Neural cell (in vitro differentiated cells): ENCODE results near the gene TPI1. TPM values are rescaled to one million over a fixed set of nuclear protein-coding genes. Genes with fewer than 3 reads are reported as not detected.

ENCODE experiments used
- H2AFZ ChIP-seq: fragments of 200-600, 300-800 bp; sonication (generic), shearing (Covaris generic); 2 replicates; pipeline ENCODE4 v1.6.0; 2014; ENCODE audit warnings: low read depth, mild to moderate bottlenecking, antibody characterized with exemption, low read length, moderate library complexity
- H3F3A ChIP-seq: fragments of 200-600 bp; shearing (Covaris generic); 2 replicates; pipeline ENCODE4 v1.6.1; 2016; ENCODE audit warnings: mild to moderate bottlenecking, moderate library complexity, mixed read lengths, antibody characterized with exemption, low read length; ENCODE audit not compliant: insufficient read depth, poor library complexity, severe bottlenecking
- H3K27ac ChIP-seq: fragments of 200-600, 300-800 bp; sonication (generic), shearing (Covaris generic); 2 replicates; pipeline ENCODE4 v1.5.1; 2014; ENCODE audit warnings: mild to moderate bottlenecking, low read length, moderate library complexity
- H3K27me3 ChIP-seq: fragments of 300-800, 200-600 bp; sonication (generic), shearing (Covaris generic); 2 replicates; pipeline ENCODE4 v1.6.0; 2014; ENCODE audit warnings: mild to moderate bottlenecking, low read depth, low read length, moderate library complexity; ENCODE audit not compliant: insufficient read depth
- H3K36me3 ChIP-seq: fragments of 300-800, 200-600 bp; sonication (generic), shearing (Covaris generic); 2 replicates; pipeline ENCODE4 v1.5.1; 2014; ENCODE audit warnings: mild to moderate bottlenecking, antibody characterized with exemption, low read length, moderate library complexity; ENCODE audit not compliant: insufficient read depth
- H3K4me2 ChIP-seq: fragments of 300-800, 200-600 bp; sonication (generic), shearing (Covaris generic); 2 replicates; pipeline ENCODE4 v1.6.0; 2014; ENCODE audit warnings: mild to moderate bottlenecking, low read length
- H3K4me3 ChIP-seq: fragments of 300-800, 200-600 bp; sonication (generic), shearing (Covaris generic); 2 replicates; pipeline ENCODE4 v1.5.1; 2014; ENCODE audit warnings: mild to moderate bottlenecking, low read length, moderate library complexity
- H3K79me2 ChIP-seq: fragments of 200-600 bp; shearing (Covaris generic); replicated peaks from 2 replicates; pipeline ENCODE4 v1.6.0; 2014; ENCODE audit warnings: mild to moderate bottlenecking, low read length, moderate library complexity; ENCODE audit not compliant: insufficient read depth
- H3K9ac ChIP-seq: fragments of 300-800, 200-600 bp; sonication (generic), shearing (Covaris generic); 2 replicates; pipeline ENCODE4 v1.6.1; 2016; ENCODE audit warnings: mild to moderate bottlenecking, low read length, mixed read lengths
- H3K9me2 ChIP-seq: fragments of 200-600 bp; shearing (Covaris generic); 2 replicates; pipeline ENCODE4 v1.6.1; 2016; ENCODE audit warnings: mild to moderate bottlenecking, low read length, mixed read lengths; ENCODE audit not compliant: insufficient read depth
- H3K9me3 ChIP-seq: fragments of 200-600, 300-800 bp; sonication (generic), shearing (Covaris generic); 2 replicates; pipeline ENCODE4 v1.6.1; 2016; ENCODE audit warnings: mild to moderate bottlenecking, mixed run types, low read length, moderate library complexity, mixed read lengths
- H4K20me1 ChIP-seq: fragments of 200-600 bp; shearing (Covaris generic); 2 replicates; pipeline ENCODE4 v1.6.1; 2016; ENCODE audit warnings: mild to moderate bottlenecking, mixed run types; ENCODE audit not compliant: insufficient read depth
- EP300 ChIP-seq: fragments of 450-650 bp; conservative IDR thresholded peaks from 2 replicates; pipeline ENCODE4 v1.6.1; 2014; ENCODE audit warnings: antibody characterized with exemption, mild to moderate bottlenecking, moderate library complexity; ENCODE audit not compliant: poor library complexity, severe bottlenecking
- EZH2 ChIP-seq: fragments of 200-600, 300-800 bp; shearing (Covaris generic), sonication (generic); IDR thresholded peaks from 2 replicates; pipeline ENCODE4 v1.6.1; 2014; ENCODE audit warnings: antibody characterized with exemption, low read length, borderline replicate concordance, mild to moderate bottlenecking; ENCODE audit not compliant: insufficient read depth, poor library complexity, severe bottlenecking
- MXI1 ChIP-seq: fragments of 450-650 bp; conservative IDR thresholded peaks from 2 replicates; pipeline ENCODE4 v1.6.1; 2014; ENCODE audit warnings: antibody characterized with exemption, mild to moderate bottlenecking; ENCODE audit not compliant: poor library complexity, severe bottlenecking
- POLR2AphosphoS5 ChIP-seq: IDR thresholded peaks from 2 replicates; pipeline ENCODE4 v1.6.1; 2012
- RAD21 ChIP-seq: fragments of 450-650 bp; conservative IDR thresholded peaks from 2 replicates; pipeline ENCODE4 v1.6.1; 2014; ENCODE audit warnings: antibody characterized with exemption, mild to moderate bottlenecking, moderate library complexity
- SMC3 ChIP-seq: fragments of 450-650 bp; conservative IDR thresholded peaks from 2 replicates; pipeline ENCODE4 v1.6.1; 2014; ENCODE audit warnings: antibody characterized with exemption, mild to moderate bottlenecking, moderate library complexity; ENCODE audit not compliant: poor library complexity
- TAF1 ChIP-seq: IDR thresholded peaks from 2 replicates; pipeline ENCODE4 v1.6.1; 2012; ENCODE audit warnings: low read depth
- polyA minus RNA-seq: library from RNA; depleted of rRNA, polyadenylated mRNA; stranded (reverse); fragments of >200 nt; gene quantifications from 2 replicates; pipeline ENCODE4 v1.2.3, GENCODE V29; 2014
- polyA plus RNA-seq: library from polyadenylated mRNA; depleted of rRNA; stranded (reverse); fragments of >200 nt; gene quantifications from 2 replicates; pipeline ENCODE4 v1.2.3, GENCODE V29; 2014
- TF ChIP-seq, protein P1 (sequence below): fragments of 450-650 bp; IDR thresholded peaks from 2 replicates; pipeline ENCODE4 v1.5.1; 2014; ENCODE audit warnings: antibody characterized with exemption, mild to moderate bottlenecking, moderate library complexity; ENCODE audit not compliant: poor library complexity, severe bottlenecking
- TF ChIP-seq, protein P2 (sequence below): IDR thresholded peaks from 2 replicates; pipeline ENCODE4 v1.6.1; 2012; ENCODE audit warnings: borderline replicate concordance

Gene TPI1
- polyA plus RNA-seq, result 288 and 292 TPM in 2 replicates
- 150 and 158 TPM in 2 replicates for polyA minus RNA-seq

DNA sequence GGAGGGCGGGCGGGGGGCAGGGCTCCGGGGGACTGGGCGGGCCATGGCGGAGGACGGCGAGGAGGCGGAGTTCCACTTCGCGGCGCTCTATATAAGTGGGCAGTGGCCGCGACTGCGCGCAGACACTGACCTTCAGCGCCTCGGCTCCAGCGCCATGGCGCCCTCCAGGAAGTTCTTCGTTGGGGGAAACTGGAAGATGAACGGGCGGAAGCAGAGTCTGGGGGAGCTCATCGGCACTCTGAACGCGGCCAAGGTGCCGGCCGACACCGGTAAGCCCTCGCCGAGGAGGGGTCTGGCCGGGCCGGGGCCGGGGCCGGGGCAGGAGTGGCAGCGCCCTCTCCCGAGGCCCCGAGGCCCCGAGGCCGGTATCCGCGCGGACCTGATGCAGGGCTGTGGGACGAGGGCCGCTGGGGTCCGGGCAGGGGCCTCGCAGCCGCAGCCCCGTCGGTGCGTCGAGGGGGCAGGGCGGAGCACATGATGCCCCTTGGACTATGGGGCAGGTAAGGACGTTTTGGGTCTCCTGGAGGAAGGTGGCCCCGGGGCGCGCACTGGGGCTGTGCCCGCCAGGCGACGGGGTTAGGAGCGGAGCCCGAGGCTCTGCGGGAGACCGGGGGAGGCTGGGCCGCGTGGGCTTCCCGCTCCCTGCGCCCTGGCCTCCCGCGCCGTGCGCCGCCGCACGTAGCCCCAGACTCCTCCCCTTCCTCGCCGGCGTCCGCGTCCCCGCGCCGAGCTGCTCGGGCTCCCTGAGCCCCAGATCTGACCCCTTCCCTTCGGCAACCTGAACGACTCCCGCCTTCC, at the start of gene TPI1:
TSS of gene TPI1 (plus strand) at position 119 of the 798 bp plus-strand sequence. CDS start at position 155, 36 bp downstream.
- Histone ChIP-seq H3K36me3 (no peaks in the 10 kb centered on the region), H4K20me1 (no peaks in the 10 kb centered on the region), H3K4me3 (peak within 1 kb of the TSS; percentile 83), H3K9ac (peak within 1 kb of the TSS; percentile 74), H3K27ac (peak within 1 kb of the TSS; percentile 67), H3K79me2 (no peaks in the 10 kb centered on the region), H3K9me3 (no peaks in the 10 kb centered on the region), H2AFZ (peak within 1 kb of the TSS; percentile 68), H3K9me2 (no peaks in the 10 kb centered on the region), H3K4me2 (peak within 1 kb of the TSS; percentile 89), H3K27me3 (no peaks in the 10 kb centered on the region), H3F3A (peaks cover 3% of the 10 kb centered on the region)
- TF ChIP-seq POLR2AphosphoS5 (peak; percentile 71), MXI1 (peak; percentile 82), RAD21 (no peak)

DNA sequence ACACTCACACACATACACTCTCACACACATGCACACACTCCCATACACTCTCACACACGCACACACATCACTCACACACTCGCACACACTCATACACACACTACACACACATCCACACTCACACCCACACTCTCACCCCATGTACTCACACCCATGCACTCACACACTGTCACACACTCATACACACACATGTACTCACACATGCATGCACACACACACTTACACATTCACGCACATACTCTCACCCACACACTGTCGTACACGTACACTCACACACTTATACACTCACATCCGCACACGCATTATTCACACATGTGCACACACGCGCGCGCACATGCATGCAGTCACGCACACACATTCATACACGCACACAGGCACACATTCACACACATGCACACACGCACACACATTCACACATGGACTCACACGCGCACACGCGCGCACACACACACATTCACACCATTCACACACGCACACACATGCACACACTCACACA, 49.6 kb upstream of the TPI1 start:
- no peaks in the 10 kb centered on the region for H4K20me1 ChIP-seq
- peaks cover 21% of the 10 kb centered on the region for H3K79me2 ChIP-seq
- no peak overlapping the region for H3K9ac ChIP-seq
- TF ChIP-seq, protein P1, sequence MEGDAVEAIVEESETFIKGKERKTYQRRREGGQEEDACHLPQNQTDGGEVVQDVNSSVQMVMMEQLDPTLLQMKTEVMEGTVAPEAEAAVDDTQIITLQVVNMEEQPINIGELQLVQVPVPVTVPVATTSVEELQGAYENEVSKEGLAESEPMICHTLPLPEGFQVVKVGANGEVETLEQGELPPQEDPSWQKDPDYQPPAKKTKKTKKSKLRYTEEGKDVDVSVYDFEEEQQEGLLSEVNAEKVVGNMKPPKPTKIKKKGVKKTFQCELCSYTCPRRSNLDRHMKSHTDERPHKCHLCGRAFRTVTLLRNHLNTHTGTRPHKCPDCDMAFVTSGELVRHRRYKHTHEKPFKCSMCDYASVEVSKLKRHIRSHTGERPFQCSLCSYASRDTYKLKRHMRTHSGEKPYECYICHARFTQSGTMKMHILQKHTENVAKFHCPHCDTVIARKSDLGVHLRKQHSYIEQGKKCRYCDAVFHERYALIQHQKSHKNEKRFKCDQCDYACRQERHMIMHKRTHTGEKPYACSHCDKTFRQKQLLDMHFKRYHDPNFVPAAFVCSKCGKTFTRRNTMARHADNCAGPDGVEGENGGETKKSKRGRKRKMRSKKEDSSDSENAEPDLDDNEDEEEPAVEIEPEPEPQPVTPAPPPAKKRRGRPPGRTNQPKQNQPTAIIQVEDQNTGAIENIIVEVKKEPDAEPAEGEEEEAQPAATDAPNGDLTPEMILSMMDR, result no peak
- TF ChIP-seq EZH2 (no peak), MXI1 (no peak), RAD21 (no peak), POLR2AphosphoS5 (no peak), SMC3 (no peak), EP300 (no peak), TAF1 (no peak)
- TF ChIP-seq, protein P2, sequence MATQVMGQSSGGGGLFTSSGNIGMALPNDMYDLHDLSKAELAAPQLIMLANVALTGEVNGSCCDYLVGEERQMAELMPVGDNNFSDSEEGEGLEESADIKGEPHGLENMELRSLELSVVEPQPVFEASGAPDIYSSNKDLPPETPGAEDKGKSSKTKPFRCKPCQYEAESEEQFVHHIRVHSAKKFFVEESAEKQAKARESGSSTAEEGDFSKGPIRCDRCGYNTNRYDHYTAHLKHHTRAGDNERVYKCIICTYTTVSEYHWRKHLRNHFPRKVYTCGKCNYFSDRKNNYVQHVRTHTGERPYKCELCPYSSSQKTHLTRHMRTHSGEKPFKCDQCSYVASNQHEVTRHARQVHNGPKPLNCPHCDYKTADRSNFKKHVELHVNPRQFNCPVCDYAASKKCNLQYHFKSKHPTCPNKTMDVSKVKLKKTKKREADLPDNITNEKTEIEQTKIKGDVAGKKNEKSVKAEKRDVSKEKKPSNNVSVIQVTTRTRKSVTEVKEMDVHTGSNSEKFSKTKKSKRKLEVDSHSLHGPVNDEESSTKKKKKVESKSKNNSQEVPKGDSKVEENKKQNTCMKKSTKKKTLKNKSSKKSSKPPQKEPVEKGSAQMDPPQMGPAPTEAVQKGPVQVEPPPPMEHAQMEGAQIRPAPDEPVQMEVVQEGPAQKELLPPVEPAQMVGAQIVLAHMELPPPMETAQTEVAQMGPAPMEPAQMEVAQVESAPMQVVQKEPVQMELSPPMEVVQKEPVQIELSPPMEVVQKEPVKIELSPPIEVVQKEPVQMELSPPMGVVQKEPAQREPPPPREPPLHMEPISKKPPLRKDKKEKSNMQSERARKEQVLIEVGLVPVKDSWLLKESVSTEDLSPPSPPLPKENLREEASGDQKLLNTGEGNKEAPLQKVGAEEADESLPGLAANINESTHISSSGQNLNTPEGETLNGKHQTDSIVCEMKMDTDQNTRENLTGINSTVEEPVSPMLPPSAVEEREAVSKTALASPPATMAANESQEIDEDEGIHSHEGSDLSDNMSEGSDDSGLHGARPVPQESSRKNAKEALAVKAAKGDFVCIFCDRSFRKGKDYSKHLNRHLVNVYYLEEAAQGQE, result no peak
- no peaks in the 10 kb centered on the region for H3K9me3 ChIP-seq
- H3F3A ChIP-seq, result no peaks in the 10 kb centered on the region
- H2AFZ ChIP-seq, result no peak overlapping the region
- no peak overlapping the region for H3K4me2 ChIP-seq
- no peaks in the 10 kb centered on the region for H3K36me3 ChIP-seq
- H3K27ac ChIP-seq, result no peak overlapping the region
- H3K4me3 ChIP-seq, result no peak overlapping the region
- H3K9me2 ChIP-seq, result no peaks in the 10 kb centered on the region
- H3K27me3 ChIP-seq, result no peaks in the 10 kb centered on the region
